SK-N-MC (cell line): ENCODE data around the gene BAX.

Experiments
- DNase-seq: peaks from one replicate; pipeline ENCODE4 v3.0.0-alpha.2; 2011; ENCODE audit warnings: low read depth, low spot score
- H3K27ac ChIP-seq: fragments of 200-600 bp; sonication (generic); 2 replicates; pipeline ENCODE4 v1.5.1; 2016; ENCODE audit warnings: mixed run types
- H3K36me3 ChIP-seq: fragments of 200-600 bp; sonication (generic); 2 replicates; pipeline ENCODE4 v1.6.1; 2017; ENCODE audit warnings: antibody characterized with exemption, low read length, mixed read lengths; ENCODE audit not compliant: insufficient read depth
- H3K4me3 ChIP-seq: fragments of 200-600 bp; sonication (generic); 2 replicates; pipeline ENCODE4 v1.5.1; 2016
- H3K9ac ChIP-seq: fragments of 200-600 bp; sonication (generic); 2 replicates; pipeline ENCODE4 v1.8.0; 2017; ENCODE audit warnings: mixed run types, mixed read lengths; ENCODE audit not compliant: insufficient read length
- H3K9me3 ChIP-seq: fragments of 200-600 bp; sonication (generic); 2 replicates; pipeline ENCODE4 v1.6.1; 2017; ENCODE audit warnings: low read depth, mild to moderate bottlenecking, antibody characterized with exemption, low read length, moderate library complexity, mixed read lengths
- EZH2 ChIP-seq: fragments of 200-600 bp; sonication (generic); IDR thresholded peaks from one replicate; pipeline ENCODE4 v1.6.1; 2017; ENCODE audit warnings: antibody characterized with exemption
- FOXP2 ChIP-seq: optimal IDR thresholded peaks from 2 replicates; pipeline ENCODE3; 2011; ENCODE audit warnings: mild to moderate bottlenecking, moderate library complexity; ENCODE audit not compliant: insufficient read depth; ENCODE audit errors: extremely low read length, control extremely low read depth
- POLR2AphosphoS5 ChIP-seq: IDR thresholded peaks from 2 replicates; pipeline ENCODE4 v1.6.1; 2012; ENCODE audit warnings: mild to moderate bottlenecking, low read depth, low read length, borderline replicate concordance

Gene BAX

DNA sequence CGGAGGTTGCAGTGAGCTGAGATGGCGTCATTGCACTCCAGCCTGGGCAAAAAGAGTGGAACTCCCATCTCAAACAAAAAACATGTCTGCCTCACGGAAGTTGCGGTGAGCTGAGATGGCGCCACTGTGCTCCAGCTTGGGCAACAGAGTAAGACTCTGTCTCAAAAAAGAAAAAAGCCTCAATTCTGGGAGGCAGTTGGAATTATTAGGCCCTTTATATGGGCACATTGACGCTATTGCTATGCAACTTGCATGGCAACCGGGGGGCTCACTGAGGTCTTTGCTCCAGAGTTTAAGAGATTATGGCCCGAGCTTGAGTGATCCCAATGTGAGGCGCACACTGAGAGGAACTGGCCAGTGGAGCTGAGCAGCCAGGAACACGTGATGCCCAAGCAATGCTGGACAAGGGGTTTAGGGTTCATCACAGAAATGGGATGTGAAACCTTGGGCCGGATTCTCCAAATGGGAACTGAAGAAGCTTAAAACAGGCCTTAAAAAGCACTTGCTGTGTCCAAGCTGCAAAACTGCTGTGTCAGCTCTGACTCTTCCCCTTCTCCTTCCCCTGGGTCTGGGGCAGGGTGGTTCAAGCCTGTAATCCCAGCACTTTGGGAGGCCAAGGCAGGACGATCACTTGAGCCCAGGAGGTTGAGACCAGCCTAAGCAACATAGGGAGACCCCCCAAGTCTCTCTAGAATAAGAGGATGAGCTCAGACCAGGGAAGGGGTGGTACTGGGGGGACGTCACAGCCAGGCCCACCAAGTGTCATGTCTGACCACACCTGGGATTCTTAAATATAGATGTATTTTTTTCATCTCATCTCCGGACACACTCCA lies 12.9 kb downstream of the BAX start:
- DNase-seq: no peak
- Histone ChIP-seq H3K9me3 (no peaks in the 10 kb centered on the region), H3K27ac (peak overlapping the region; percentile 87), H3K9ac (no peak overlapping the region), H3K4me3 (no peak overlapping the region), H3K36me3 (peaks cover 17% of the 10 kb centered on the region)
- TF ChIP-seq FOXP2 (no peak), POLR2AphosphoS5 (peak; percentile 41; the same call in 1 of the 2 replicates), EZH2 (no peak)

GRCh38 chr19:48968179-48968661 lies 13.5 kb downstream of the BAX start:
- no peak for TF ChIP-seq EZH2
- no peak for TF ChIP-seq POLR2AphosphoS5
- TF ChIP-seq FOXP2: no peak
- H3K9ac ChIP-seq: no peak overlapping the region
- peak overlapping the region; percentile 87 for H3K27ac ChIP-seq
- no peak for DNase-seq
- H3K4me3 ChIP-seq: no peak overlapping the region
- H3K36me3 ChIP-seq: peaks cover 17% of the 10 kb centered on the region
- no peaks in the 10 kb centered on the region for H3K9me3 ChIP-seq

GRCh38 chr19:48968813-48969218 lies 14.1 kb downstream of the BAX start:
- H3K9me3 ChIP-seq: no peaks in the 10 kb centered on the region
- no peak overlapping the region for H3K9ac ChIP-seq
- peaks cover 20% of the 10 kb centered on the region for H3K36me3 ChIP-seq
- no peak overlapping the region for H3K4me3 ChIP-seq
- no peak for DNase-seq
- TF ChIP-seq FOXP2 (no peak), POLR2AphosphoS5 (peak; percentile 30; the same call in 1 of the 2 replicates)
- H3K27ac ChIP-seq: peak overlapping the region; percentile 87

GRCh38 chr19:48969276-48970138 lies 14.8 kb downstream of the BAX start:
- DNase-seq: peak; percentile 73
- no peak for TF ChIP-seq POLR2AphosphoS5
- TF ChIP-seq EZH2: no peak
- peak overlapping the region; percentile 87 for H3K27ac ChIP-seq
- no peaks in the 10 kb centered on the region for H3K9me3 ChIP-seq
- no peak overlapping the region for H3K9ac ChIP-seq
- H3K4me3 ChIP-seq: no peak overlapping the region
- H3K36me3 ChIP-seq: peaks cover 27% of the 10 kb centered on the region

GRCh38 chr19:48970139-48970766 lies 15.6 kb downstream of the BAX start:
- Histone ChIP-seq H3K9me3 (no peaks in the 10 kb centered on the region), H3K9ac (no peak overlapping the region), H3K27ac (peak overlapping the region; percentile 38; the same call in 1 of the 2 replicates), H3K4me3 (no peak overlapping the region), H3K36me3 (peaks cover 28% of the 10 kb centered on the region)
- TF ChIP-seq EZH2 (no peak), FOXP2 (no peak), POLR2AphosphoS5 (no peak; the same call in 1 of the 2 replicates)
- DNase-seq: no peak

DNA sequence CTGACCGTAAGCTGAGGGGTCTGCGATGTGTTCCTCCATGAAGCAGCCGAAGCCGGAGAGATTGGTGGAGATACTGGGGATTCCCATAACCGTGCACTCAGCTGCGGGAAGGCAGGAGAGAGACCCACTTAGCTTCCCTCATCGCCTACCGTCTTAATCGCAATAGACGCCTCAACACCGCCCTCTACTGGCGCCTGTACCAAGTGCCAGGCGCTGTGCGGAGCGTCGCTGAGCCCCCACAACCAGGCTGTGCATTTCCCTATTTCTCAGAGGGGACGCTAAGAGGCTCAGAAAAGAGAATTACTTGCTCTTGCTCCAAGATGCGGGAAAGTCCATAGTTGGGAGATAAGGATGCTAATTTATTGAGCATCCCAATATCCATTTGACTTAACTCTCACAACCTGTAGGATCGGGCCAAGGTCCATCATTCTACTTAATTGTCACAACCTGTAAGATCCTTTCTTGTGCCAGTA lies 16.3 kb downstream of the BAX start:
- no peak for DNase-seq
- H3K36me3 ChIP-seq: peaks cover 23% of the 10 kb centered on the region
- no peaks in the 10 kb centered on the region for H3K9me3 ChIP-seq
- TF ChIP-seq FOXP2 (no peak), EZH2 (no peak), POLR2AphosphoS5 (no peak)
- no peak overlapping the region for H3K9ac ChIP-seq
- no peak overlapping the region for H3K4me3 ChIP-seq
- H3K27ac ChIP-seq: no peak overlapping the region; the same call in 1 of the 2 replicates

DNA sequence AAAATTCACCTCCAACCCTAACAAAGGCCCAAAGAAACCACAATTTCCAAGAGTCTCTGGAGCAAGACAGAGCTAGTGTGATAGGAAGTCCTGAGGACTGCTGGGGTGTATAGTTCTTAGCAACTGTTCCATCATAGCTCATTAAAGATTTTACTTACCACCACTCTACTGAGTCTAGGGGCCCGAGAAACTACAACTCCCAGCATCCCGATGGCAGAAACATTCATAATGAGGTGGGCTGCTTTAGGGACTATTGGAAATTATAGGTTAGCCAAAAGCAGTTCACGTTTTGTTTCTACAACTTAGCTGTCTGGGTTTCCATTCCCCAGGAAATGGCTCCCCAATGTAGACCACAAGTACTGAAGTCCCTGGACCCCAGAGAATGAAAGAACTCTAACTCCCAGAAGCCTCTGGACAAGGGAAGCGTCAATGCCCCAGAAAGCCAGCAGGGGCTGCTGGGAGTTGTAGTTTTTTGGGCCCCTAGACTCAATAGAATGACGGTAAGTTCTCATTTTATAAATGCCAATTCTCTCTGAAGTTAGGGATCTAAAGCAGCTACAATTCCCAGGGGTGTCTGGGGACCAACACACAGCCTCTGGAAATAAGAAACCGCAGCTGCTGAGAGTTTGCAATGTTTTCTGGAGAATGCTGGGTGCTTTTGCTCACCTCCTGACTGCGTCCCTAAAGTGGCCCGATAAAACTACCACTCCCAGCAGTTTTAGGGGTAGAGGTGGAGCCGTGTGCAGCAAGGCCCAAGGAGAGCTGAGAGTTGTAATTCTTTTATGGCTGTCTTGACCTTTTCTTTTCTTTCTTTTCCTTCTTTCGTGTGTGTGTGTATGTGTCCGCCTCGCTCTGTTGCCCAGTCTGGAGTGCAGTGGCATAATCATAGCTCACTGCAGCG lies 21.5 kb downstream of the BAX start:
- no peaks in the 10 kb centered on the region for H3K9me3 ChIP-seq
- no peak overlapping the region for H3K9ac ChIP-seq
- H3K36me3 ChIP-seq: peaks cover 11% of the 10 kb centered on the region
- no peak overlapping the region for H3K4me3 ChIP-seq
- DNase-seq: no peak
- H3K27ac ChIP-seq: 0 out of 2 replicates have a peak overlapping the region, but pooled peaks have one; percentile 9
- TF ChIP-seq FOXP2 (no peak), POLR2AphosphoS5 (no peak), EZH2 (no peak)
